GM12878 (cell line): ENCODE results near the gene ANAPC10.

Experiments
- ESRRA ChIP-seq: IDR thresholded peaks from 2 replicates; pipeline ENCODE4 v1.6.1; 2012; ENCODE audit warnings: mild to moderate bottlenecking, low read length, improper control_type of control experiment
- TF ChIP-seq, protein P1 (sequence below), 3 experiments: IDR thresholded peaks in 2 of 3; conservative IDR thresholded peaks in 1 of 3; 2 replicates each; pipeline ENCODE4 v1.5.1; 2011; ENCODE audit warnings: low read depth in 3 of 3, low read length in 3 of 3, mild to moderate bottlenecking in 3 of 3, control low read depth in 2 of 3, moderate library complexity in 2 of 3, inconsistent platforms in 1 of 3, mixed read lengths in 1 of 3; ENCODE audit not compliant: control insufficient read depth in 2 of 3, insufficient read depth in 1 of 3; ENCODE audit errors: extremely low read depth in 1 of 3

DNA sequence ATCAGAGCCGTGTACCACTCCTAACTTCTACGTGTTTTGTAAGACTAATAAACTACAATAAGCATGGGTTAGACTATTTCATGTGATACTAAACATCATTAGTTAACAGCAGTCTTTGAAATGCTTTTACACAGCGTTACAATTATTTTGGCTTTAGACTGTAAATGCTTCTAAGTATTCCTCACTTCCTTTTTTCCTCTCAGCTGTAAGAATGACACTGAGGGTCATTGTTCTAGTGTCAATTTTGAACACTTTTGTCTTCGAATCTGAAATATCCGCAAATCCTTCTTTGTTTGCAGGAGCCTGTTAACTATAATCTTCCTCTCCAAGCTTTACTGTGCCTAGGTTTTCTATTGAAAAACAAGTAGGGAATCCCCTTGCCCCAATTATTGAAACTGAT, 1.7 kb upstream of the ANAPC10 start:
- TF ChIP-seq ESRRA: no peak
- TF ChIP-seq, protein P1, sequence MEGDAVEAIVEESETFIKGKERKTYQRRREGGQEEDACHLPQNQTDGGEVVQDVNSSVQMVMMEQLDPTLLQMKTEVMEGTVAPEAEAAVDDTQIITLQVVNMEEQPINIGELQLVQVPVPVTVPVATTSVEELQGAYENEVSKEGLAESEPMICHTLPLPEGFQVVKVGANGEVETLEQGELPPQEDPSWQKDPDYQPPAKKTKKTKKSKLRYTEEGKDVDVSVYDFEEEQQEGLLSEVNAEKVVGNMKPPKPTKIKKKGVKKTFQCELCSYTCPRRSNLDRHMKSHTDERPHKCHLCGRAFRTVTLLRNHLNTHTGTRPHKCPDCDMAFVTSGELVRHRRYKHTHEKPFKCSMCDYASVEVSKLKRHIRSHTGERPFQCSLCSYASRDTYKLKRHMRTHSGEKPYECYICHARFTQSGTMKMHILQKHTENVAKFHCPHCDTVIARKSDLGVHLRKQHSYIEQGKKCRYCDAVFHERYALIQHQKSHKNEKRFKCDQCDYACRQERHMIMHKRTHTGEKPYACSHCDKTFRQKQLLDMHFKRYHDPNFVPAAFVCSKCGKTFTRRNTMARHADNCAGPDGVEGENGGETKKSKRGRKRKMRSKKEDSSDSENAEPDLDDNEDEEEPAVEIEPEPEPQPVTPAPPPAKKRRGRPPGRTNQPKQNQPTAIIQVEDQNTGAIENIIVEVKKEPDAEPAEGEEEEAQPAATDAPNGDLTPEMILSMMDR (IDR thresholded peaks at IDR 0.05 in 2 of 3, conservative IDR thresholded peaks at IDR 0.05 in 1 of 3; ENCODE audit: control insufficient read depth in 2 of 3, extremely low read depth in 1 of 3, insufficient read depth in 1 of 3, low read depth in 3 of 3, low read length in 3 of 3): no peak
